Right lobe of liver (tissue), 4 donors: ENCODE results near the gene CCSER1.

Experiments
- POLR2A ChIP-seq: fragments of 450-650 bp; IDR thresholded peaks from one replicate; pipeline ENCODE4 v1.6.1; 2017; ENCODE audit warnings: antibody characterized with exemption, mild to moderate bottlenecking
- TF ChIP-seq, protein P1 (sequence below), 4 donors: fragments of 200-600 bp in 3 of 4; fragments of 450-650 bp in 1 of 4; IDR thresholded peaks; one replicate each; pipeline versions ENCODE4 v1.5.1 to v1.8.0; 2016 to 2022; ENCODE audit warnings: antibody characterized with exemption in 4 of 4, mild to moderate bottlenecking in 2 of 4
- donor health status: DM: no; HTN: no; CAD: no.
- donor health status: DM: no; HTN: no; CAD: no.
- donor health status: DM: no; HTN: yes; CAD: no.

DNA sequence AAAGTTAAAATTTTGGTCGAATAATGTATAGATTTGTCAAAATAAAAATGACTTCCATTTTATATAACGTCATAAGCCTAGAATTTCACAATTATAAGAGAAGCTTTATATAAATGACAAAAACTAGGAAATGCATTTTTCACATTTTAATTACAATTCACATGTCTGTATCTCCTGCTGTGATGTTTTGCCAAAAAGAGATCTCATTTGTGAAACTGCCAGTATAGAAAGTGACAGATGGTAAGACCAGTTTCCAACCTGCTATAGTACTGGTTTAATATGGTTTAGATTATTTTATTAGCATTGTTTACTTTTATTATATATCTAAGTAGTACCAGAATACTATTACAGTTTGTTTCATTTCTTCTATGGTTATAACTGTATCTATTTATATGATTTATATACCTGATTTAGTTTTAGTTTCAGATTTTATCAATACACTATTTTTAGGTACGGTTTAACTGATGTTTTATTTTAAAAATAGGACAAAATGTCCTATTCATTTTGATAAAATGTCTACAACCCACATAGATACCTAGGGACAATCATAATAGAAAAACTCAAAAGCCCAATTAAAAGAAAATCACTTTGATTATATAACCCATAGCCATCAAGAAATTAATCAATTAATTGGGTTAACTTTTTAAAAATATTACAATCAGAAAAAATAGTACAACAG lies 5.4 kb upstream of the CCSER1 start:
- TF ChIP-seq POLR2A: no peak
- TF ChIP-seq, protein P1, sequence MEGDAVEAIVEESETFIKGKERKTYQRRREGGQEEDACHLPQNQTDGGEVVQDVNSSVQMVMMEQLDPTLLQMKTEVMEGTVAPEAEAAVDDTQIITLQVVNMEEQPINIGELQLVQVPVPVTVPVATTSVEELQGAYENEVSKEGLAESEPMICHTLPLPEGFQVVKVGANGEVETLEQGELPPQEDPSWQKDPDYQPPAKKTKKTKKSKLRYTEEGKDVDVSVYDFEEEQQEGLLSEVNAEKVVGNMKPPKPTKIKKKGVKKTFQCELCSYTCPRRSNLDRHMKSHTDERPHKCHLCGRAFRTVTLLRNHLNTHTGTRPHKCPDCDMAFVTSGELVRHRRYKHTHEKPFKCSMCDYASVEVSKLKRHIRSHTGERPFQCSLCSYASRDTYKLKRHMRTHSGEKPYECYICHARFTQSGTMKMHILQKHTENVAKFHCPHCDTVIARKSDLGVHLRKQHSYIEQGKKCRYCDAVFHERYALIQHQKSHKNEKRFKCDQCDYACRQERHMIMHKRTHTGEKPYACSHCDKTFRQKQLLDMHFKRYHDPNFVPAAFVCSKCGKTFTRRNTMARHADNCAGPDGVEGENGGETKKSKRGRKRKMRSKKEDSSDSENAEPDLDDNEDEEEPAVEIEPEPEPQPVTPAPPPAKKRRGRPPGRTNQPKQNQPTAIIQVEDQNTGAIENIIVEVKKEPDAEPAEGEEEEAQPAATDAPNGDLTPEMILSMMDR (IDR thresholded peaks at IDR 0.05): no peak
